HPDE6-E6E7 (cell line): Measurements from ENCODE around the gene UVSSA.
A peak's percentile ranks its signal among the peaks of the same experiment; 100 is the strongest.
"Not testable (repeated sequence)": the region's sequence is repeated elsewhere in the genome, so short reads cannot be mapped to it uniquely, and the experiment has no call there.

Source experiments
- DNase-seq: peaks from one replicate; pipeline ENCODE4 v3.0.0; 2011; ENCODE audit warnings: missing footprints; ENCODE audit errors: extremely low spot score

The UVSSA gene

DNA sequence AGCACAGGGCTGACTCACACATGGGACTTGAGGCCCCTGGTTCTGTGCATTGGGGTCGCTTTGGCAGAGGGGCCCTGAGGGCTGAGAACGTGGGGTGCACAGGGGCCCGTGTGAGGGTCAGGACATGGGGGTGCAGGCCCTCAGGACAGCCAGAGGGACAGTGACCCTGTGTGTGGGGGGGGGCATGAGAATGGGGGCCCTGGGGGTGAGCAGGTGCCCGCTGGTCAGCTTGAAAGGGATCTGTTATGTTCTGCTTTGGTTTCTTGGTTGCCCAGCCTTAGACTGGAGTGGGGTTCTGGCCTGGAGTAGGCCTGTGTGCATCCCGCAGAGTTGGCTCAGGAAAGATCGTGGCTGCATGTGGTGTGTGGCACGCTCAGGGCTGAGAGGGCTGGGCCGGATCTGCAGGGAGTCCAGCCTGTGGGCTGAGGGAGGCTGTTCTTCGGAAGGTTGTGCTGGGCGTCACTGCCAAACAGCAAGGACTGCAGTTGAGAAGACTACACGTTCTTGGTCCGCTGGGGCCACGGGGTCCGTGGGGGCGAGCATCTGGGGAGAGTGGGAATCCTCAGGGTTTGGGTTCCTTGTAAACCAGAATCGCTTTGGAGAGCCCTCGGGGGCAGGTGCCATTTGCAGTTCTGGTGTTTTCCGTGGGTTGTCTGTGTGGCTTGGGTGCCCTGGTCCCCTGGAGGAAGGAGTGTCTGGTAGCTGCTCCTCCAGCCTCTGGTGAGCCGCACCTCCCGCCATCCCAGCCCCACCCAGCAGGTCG, 15.2 kb upstream of the UVSSA start:
- DNase-seq: no peak

- DNase-seq: no peak
Measured at GRCh38 chr4:1332686-1333085, 14.3 kb upstream of the UVSSA start.

- no peak for DNase-seq
Measured at GRCh38 chr4:1333256-1333655, 13.8 kb upstream of the UVSSA start.

DNA sequence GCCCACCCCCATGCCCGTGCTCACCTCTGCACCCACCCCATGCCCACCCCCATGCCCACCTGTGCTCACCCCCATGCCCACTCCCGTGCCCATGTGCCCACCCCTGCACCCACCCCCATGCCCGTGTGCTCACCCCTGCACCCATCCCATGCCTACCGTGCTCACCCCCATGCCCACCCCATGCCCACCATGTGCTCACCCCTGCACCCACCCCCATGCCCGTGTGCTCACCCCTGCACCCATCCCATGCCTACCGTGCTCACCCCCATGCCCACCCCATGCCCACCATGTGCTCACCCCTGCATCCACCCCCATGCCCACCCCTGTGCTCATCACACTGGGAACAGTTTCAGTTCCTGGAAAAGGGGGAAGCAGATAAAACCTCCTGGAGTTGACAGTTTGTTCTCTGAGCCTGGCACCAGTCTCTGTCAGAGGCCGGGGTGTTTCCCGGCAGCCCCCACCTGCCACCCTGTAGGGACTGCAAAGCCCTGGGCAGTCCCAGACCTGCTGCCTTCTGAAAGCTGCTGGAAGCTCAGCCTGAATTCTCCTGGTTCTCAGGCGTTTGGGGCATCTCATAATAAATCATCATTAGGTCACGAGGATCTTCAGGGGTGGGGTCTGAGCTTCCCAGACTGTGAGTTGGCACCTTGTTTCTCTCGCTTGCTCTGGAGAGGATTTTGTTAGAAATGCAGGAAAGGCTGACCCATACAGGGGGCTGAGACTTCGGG, 13.0 kb upstream of the UVSSA start:
- not testable (repeated sequence) for DNase-seq

GRCh38 chr4:1334579-1334895, 12.5 kb upstream of the UVSSA start:
- DNase-seq: no peak

- DNase-seq: not testable (repeated sequence)
Measured at GRCh38 chr4:1335193-1335883, 11.7 kb upstream of the UVSSA start.

DNA sequence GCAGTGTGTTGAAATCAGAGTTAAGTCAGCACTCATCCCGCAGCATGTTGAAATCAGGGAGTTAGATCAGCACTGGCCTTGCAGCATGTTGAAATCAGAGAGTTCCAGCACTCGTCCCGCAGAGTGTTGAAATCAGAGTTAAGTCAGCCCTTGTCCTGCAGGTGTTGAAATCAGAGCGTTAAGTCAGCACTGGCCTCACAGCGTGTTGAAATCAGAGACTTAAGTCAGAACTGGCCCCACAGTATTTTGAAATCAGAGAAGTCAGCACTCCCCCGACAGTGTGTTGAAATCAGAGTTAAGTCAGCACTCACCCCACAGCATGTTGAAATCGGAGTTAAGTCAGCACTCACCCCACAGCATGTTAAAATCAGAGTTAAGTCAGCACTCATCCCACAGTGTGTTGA, 10.9 kb upstream of the UVSSA start:
- DNase-seq: no peak

DNA sequence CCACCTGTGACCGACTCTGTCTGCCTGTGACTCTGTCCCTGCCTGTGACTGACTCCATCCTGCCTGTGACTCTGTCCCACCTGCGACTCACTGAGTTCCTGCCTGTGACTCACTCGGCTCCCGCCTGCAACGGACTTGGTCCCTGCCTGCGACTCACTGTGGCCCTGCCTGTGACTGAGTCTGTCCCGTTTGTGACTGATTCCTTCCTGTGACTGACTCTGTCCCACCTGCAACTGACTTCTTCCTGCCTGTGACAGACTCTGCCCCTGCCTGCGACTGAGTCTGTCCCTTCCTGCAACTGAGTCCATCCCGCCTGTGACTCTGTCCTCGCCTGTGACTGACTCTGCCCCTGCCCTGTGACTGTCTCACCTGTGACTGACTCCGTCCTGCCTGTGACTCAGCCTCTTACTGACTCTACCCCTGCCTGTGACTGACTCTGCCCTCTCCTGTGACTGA, 9.6 kb upstream of the UVSSA start:
- no peak for DNase-seq

DNA sequence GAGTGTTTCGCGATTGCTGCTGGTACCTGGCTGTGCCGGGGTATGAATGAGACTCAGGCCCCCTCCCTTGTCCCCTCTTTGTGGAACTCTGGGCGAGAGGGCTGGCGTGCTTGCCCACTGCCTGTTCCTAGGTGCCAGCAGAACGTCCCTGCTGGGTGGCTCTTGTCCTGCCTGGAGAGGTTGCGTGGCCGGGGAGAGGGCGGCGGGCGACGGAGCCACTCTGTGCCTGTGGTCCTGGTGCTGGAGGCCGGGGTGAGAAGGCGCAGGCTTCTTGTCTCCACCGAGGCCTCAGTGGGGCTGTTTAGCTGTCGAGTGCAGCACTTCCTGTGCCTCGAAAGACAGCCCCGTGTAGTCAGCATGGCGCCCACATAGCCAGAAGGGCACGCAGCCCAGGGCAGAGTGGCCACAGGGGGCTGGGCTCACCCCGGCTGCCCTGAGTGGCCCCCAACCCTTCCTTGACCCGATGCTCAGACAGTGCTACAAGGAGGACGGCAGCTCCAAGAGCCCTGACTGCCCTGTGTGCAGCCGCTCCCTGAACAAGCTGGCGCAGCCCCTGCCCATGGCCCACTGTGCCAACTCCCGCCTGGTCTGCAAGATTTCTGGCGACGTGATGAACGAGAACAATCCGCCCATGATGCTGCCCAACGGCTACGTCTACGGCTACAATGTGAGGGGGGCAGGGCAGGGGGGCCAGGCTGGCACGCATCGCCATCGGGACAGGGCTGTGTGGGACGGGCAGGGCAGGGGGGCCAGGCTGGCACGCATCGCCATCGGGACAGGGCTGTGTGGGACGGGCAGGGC, 8.9 kb upstream of the UVSSA start:
- no peak for DNase-seq

GRCh38 chr4:1338752-1339414, 8.1 kb upstream of the UVSSA start:
- no peak for DNase-seq

DNA sequence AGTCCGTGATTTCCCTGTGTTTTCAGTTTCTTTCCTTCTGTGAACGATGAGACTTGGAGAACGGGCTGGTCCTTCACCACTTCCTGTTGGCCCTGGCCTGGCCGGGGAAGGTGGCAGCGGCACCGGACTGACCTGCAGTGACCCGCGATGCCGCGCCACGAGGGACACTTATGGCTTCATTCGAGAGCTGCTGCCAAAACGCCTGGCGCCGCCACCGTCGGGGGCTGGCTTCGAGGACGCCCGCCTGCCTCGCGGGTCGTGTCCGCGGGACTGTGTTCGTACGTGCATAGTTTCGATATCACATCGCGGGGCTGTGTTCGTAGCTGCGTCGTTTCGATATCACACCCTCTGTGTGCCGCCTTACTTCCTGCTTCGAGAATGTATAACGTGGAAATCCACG, 7.5 kb upstream of the UVSSA start:
- no peak for DNase-seq

- no peak for DNase-seq
Measured at GRCh38 chr4:1340181-1340747, 6.7 kb upstream of the UVSSA start.

- no peak for DNase-seq
Measured at GRCh38 chr4:1340861-1341260, 6.1 kb upstream of the UVSSA start.

DNA sequence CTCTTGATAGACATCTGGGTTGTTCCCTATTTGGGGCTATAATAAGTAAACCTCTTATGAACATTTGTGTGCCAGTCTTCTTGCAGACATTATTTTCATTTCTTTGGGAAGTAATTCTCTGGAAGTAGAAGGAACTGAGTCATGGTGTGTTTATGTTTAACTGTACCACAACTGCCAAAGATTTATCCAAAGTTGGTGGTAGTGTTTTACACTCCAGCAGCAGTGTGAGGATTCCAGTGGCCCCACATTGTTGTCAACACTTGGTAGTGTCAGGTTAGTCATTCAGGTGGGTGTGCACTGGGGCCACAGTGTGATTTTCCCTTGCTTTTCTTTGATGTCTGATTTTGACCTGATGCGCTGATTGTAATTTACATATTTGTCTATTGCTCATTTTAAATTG, 5.0 kb upstream of the UVSSA start:
- DNase-seq: no peak

DNA sequence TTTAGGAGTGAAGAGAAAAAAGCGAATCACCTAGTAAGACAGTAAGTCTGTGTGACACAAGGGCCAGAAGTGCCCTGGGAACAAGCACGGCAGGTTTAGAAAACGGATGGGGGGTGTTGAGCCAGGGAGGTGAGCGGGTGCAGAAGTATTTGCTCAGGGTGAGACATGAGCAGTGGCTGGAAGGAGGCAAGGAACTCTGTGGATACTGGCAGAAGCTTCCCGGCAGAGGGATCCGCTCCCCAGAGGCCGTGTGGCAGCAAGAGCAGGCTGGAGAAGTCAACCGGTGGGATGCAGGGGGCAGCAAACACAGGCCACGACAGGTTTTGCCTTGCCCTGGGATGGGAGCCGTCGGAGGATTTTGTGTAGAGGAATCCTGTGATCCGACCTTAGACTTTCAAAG, 2.3 kb upstream of the UVSSA start:
- DNase-seq: no peak

DNA sequence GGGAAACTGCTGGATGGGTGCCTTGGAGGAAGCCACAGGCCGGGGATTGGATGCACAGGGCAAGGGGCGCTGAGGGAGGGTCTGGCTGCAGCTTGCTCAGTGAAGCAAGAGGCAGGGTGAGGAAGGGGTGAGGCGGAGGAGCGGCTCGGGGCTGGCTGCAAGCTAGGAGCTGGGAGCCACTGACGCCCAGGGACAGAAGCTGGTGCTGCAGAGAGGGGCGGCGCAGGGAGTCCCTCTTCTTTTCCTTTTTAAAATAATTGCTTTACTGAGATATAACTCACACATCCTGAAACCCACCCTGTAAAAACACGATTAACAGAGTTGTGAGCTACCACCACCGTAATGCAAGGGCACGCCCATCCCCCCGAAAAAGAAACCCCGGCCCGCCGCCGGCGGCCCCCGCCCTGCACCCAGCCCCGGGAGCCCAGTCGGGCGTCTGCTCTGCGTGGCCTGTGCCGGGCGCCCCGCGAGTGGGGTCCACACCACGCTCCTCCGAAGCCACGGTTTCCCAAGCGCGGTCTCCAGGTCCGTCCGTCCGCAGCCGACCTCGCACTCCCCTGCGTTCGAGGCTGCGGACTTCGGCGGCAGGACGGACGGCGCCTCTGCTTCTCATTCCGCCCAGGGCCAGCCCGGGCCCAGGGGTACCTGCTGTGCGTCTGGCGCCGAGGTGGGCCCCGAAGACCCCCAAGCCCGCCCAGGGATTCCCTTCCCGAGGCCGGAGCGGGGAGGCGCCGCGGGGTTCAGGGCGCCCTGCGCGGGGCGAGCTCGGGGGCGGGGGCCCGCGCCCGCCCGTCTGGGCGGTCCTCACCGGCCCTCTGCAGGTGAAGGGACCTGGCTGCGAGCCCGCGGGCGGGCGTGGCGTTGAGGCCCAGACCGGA, 866 bp upstream of the UVSSA start:
- peak; percentile 25 for DNase-seq

DNA sequence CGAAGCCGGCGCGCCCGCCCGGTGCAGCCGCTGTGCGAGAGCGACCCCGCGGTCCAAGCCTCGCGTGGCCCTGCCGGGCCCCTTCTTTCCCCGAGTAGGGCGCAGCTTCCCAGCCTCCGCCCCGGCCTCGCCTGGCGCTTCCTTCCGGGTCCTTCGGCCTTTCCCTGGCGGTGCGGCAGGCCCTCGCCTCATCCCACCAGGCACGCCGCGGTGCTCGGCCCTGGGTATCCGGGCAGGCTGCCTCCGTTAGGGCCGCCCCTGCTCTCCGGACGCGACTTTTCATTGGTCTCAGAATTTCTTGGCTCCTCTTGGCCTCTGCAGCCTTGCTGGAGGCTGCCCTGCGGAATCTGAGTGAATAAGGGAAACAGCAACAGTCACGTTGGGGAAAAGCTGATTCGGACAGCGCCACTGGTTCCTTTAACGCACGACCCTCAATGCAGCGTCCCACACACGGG, 429 bp downstream of the UVSSA start:
- DNase-seq: peak; percentile 64

DNA sequence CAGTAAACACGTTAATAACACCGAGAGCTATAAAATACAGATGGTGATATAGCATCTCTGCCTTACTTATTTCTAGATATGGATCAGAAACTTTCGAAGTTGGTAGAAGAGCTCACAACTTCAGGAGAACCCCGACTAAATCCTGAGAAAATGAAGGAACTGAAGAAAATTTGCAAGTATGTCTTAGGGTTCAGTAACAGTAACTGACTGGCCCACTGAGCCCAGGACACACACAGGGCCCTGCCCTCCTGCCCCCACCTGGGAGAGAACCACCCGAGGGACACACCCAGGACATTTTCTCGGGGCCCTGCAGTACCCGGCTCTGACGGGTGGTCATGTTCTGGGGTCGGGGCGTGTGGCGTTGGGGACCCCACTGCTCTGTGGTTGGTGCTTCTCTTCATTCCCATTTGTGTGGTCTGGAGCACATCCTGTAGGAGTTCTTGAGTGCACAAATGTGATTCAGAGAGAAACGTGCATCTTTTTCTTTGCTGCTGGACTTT, 1.1 kb downstream of the UVSSA start:
- no peak for DNase-seq

DNA sequence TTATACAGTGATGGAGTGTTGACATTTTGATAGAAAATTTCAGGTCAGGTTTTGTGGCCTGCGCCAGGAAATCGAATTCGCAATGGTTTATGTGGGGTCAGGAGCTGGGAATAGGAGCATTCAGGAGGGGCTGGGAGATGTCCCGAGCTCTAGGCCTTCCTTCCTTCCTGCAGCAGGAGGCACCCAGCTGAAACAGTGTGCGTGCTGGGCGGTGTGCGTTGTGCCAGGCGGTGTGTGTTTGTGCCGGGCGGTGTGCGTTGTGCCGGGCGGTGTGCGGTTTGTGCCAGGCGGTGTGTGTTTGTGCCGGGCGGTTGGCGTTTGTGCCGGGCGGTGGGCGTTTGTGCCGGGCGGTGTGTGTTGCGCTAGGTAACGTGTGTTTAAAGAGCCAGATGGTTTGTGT, 1.7 kb downstream of the UVSSA start:
- no peak for DNase-seq
